Spleen (tissue), 11 donors: ENCODE measurements around the gene LGR6. TPM values are rescaled to one million over a fixed set of nuclear protein-coding genes. Genes with fewer than 3 reads are reported as not detected.

ENCODE experiments used
- DNase-seq: peaks from one replicate; pipeline ENCODE4 v3.0.0-alpha.2; 2020
- H3K27ac ChIP-seq, 8 donors: fragments of 200-600 bp; sonication (generic) in 7 of 8; 1 replicate in 4 of 8; 2 replicates in 4 of 8; pipeline versions ENCODE4 v1.5.0 to v1.8.0; 2016 to 2021; ENCODE audit warnings: inconsistent platforms in 4 of 8, mild to moderate bottlenecking in 4 of 8, moderate library complexity in 1 of 8
- H3K27me3 ChIP-seq, 7 donors: fragments of 200-600 bp; sonication (generic) in 6 of 7; replicated peaks in 1 of 7; 1 replicate in 4 of 7; 2 replicates in 3 of 7; pipeline versions ENCODE4 v1.5.0 to v1.8.0; 2016 to 2021; ENCODE audit warnings: inconsistent platforms in 3 of 7, mild to moderate bottlenecking in 1 of 7
- H3K36me3 ChIP-seq, 6 donors: fragments of 200-600 bp; sonication (generic) in 5 of 6; 1 replicate in 4 of 6; 2 replicates in 2 of 6; pipeline versions ENCODE4 v1.5.0 to v1.8.0; 2016 to 2021; ENCODE audit warnings: inconsistent platforms in 2 of 6
- H3K4me1 ChIP-seq, 6 donors: fragments of 200-600 bp; sonication (generic) in 5 of 6; 1 replicate in 3 of 6; 2 replicates in 3 of 6; pipeline versions ENCODE4 v1.5.0 to v1.8.0; 2016 to 2021; ENCODE audit warnings: inconsistent platforms in 3 of 6
- H3K4me3 ChIP-seq, 8 donors: fragments of 200-600 bp; sonication (generic) in 7 of 8; 1 replicate in 4 of 8; 2 replicates in 4 of 8; pipeline versions ENCODE4 v1.5.0 to v1.8.0; 2016 to 2021; ENCODE audit warnings: inconsistent platforms in 4 of 8, mild to moderate bottlenecking in 4 of 8, moderate library complexity in 2 of 8
- H3K9me3 ChIP-seq, 8 donors: fragments of 200-600 bp; sonication (generic) in 7 of 8; 1 replicate in 4 of 8; 2 replicates in 4 of 8; pipeline versions ENCODE4 v1.5.0 to v1.8.0; 2016 to 2021; ENCODE audit warnings: inconsistent platforms in 4 of 8
- POLR2A ChIP-seq, 3 donors: fragments of 450-650 bp; IDR thresholded peaks; one replicate each; pipeline ENCODE4 v1.5.1; 2017; ENCODE audit warnings: antibody characterized with exemption in 3 of 3, mild to moderate bottlenecking in 1 of 3
- POLR2AphosphoS5 ChIP-seq, 3 donors: sonication (generic); formaldehyde crosslinking; IDR thresholded peaks; one replicate each; pipeline ENCODE4 v1.5.1; 2017; ENCODE audit warnings: antibody characterized with exemption in 3 of 3
- WGBS, 5 donors: extraction: QIAGEN DNeasy Blood & Tissue Kit in 3 of 5; methylation state at CpG; one replicate each; pipeline versions ENCODE4 v1.1.5 to v1.1.7; 2013 to 2018; 5-methylcytosine and 5-hydroxymethylcytosine counted together
- intact Hi-C: fragments of 100-400 bp; cut with DNase I; formaldehyde crosslinking; loops from one replicate; pipeline ENCODE4 v1.15.0; 2023; ENCODE audit warnings: low total_unique reads
- polyA plus RNA-seq, 3 donors: library from polyadenylated mRNA; stranded (reverse); fragments of 200-250 nt; gene quantifications; one replicate each; pipeline ENCODE4 v1.2.1, GENCODE V29; 2013
- total RNA-seq, 7 donors: library from RNA; depleted of rRNA in 3 of 7; stranded (reverse); fragments of >200 nt in 3 of 7; fragmentation: NEBNext Ultra II Directional in 4 of 7; extraction: Animal tissue kit (Norgen Biotek cat#: 25700) in 4 of 7; gene quantifications; one replicate each; pipeline versions ENCODE4 v1.1.0 to v1.2.1, GENCODE V29; 2016 to 2021
- TF ChIP-seq, protein P1 (sequence below), 11 experiments: fragments of 200-600 bp in 7 of 11; fragments of 450-650 bp in 4 of 11; sonication (generic) in 4 of 11; IDR thresholded peaks in 8 of 11; conservative IDR thresholded peaks in 3 of 11; 1 replicate in 7 of 11; 2 replicates in 4 of 11; pipeline versions ENCODE4 v1.4.0 to v1.8.0; 2016 to 2021; ENCODE audit warnings: antibody characterized with exemption in 11 of 11, inconsistent platforms in 4 of 11, mild to moderate bottlenecking in 1 of 11
- donor health status: healthy with polysubstance abuse.
- donor health status: DM: no; HTN: no; CAD: no; lungs with moderate emphysema.
- donor health status: DM: no; HTN: no; CAD: no.
- donor health status: Bipolar disorder and iron deficiency.
- donor health status: healthy.
- donor health status: DM: no; HTN: no; CAD: no.
- donor health status: DM: yes; HTN: yes; CAD: no.

The LGR6 gene
- total and polyA plus RNA-seq, 10 donors = 0.61 to 24.5 (median 5.3) TPM

DNA sequence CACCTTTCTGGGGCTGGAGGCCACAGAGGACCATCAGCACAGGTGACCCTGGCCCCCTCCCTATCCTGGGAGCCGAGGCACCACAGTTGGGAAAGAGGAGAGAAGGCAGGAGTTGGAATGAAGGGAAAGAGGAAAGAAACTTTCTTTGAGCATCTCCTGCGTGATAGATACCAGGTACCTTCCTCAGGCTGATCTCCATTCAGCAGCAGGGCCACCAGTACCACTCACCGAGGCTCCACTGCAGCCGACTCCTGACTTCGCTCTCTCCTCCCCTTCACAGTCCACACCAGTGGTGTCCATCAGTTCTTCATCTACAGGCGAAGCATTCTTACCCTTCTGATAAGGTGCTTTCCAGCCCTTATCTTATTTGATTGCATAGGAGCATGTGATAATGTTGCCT lies 55.3 kb downstream of the LGR6 start:
- peaks cover 0 to 9% (median 0%) of the 10 kb centered on the region in 7 donors for H3K27me3 ChIP-seq
- peak; percentile 27 for DNase-seq
- no peaks in the 10 kb centered on the region for H3K9me3 ChIP-seq
- H3K4me1 ChIP-seq = no peaks in the 10 kb centered on the region
- intact Hi-C loops = no loop called here
- no peak overlapping the region for H3K27ac ChIP-seq
- H3K4me3 ChIP-seq = no peak overlapping the region
- H3K36me3 ChIP-seq = no peaks in the 10 kb centered on the region
- WGBS, 5 donors = 88 to 94% (median 91%) methylated on average over 6 of the region's 6 CpGs
- TF ChIP-seq, protein P1, sequence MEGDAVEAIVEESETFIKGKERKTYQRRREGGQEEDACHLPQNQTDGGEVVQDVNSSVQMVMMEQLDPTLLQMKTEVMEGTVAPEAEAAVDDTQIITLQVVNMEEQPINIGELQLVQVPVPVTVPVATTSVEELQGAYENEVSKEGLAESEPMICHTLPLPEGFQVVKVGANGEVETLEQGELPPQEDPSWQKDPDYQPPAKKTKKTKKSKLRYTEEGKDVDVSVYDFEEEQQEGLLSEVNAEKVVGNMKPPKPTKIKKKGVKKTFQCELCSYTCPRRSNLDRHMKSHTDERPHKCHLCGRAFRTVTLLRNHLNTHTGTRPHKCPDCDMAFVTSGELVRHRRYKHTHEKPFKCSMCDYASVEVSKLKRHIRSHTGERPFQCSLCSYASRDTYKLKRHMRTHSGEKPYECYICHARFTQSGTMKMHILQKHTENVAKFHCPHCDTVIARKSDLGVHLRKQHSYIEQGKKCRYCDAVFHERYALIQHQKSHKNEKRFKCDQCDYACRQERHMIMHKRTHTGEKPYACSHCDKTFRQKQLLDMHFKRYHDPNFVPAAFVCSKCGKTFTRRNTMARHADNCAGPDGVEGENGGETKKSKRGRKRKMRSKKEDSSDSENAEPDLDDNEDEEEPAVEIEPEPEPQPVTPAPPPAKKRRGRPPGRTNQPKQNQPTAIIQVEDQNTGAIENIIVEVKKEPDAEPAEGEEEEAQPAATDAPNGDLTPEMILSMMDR (IDR thresholded peaks at IDR 0.05 in 8 of 11, conservative IDR thresholded peaks at IDR 0.05 in 3 of 11) = no peak
- TF ChIP-seq POLR2AphosphoS5 (IDR thresholded peaks at IDR 0.05) (no peak), POLR2A (IDR thresholded peaks at IDR 0.05) (no peak)

DNA sequence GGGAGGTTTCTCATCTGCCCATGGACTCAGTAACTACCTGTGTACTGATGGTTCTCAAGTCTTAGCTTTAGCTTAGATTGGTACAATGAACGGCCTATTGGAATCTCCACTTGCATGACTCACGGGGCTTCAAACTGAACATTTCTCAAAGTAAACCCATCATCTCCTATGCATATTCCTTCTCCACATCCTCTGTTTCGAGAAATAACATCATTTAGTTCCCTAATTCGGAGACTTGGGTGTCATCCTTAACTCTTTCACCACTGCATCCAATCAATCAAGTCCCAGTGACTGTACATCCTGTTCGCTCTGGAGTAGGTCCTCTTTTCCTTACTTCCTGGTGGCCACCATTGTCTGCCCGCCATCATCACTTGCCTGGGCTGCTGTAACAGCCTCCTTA lies 55.8 kb downstream of the LGR6 start:
- TF ChIP-seq POLR2A (IDR thresholded peaks at IDR 0.05) (no peak), POLR2AphosphoS5 (IDR thresholded peaks at IDR 0.05) (no peak)
- TF ChIP-seq, protein P1 (IDR thresholded peaks at IDR 0.05 in 8 of 11, conservative IDR thresholded peaks at IDR 0.05 in 3 of 11) = no peak
- Histone ChIP-seq H3K9me3 (no peaks in the 10 kb centered on the region), H3K4me1 (no peaks in the 10 kb centered on the region), H3K36me3 (no peaks in the 10 kb centered on the region), H3K4me3 (no peak overlapping the region), H3K27me3 (peaks cover 0 to 9% (median 0%) of the 10 kb centered on the region in 7 donors), H3K27ac (no peak overlapping the region)
- WGBS, 5 donors = 48 to 73% (median 65%) methylated on average over 6 of the region's 6 CpGs
- intact Hi-C loops = no loop called here
- no peak for DNase-seq

DNA sequence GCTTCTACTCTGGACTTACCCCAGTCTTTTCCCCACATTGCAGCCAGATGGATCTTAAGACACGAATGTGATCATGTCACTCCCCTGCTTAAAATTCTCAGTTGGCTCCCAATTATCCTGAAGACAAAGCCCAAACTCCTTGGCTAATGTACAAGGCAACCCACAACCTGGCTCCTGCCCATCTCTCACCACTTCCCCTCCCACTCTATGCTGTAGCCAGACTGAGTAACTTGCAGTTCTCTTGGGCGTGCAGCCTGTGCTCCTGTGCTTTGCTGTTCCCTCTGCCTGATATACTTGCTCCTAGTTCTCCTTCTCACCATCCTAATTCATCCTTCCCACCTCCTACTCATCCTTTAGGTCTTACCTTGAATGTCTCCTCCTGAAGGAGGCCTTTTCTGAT lies 56.2 kb downstream of the LGR6 start:
- intact Hi-C loops = no loop called here
- Histone ChIP-seq H3K4me1 (no peaks in the 10 kb centered on the region), H3K27ac (no peak overlapping the region), H3K36me3 (no peaks in the 10 kb centered on the region), H3K27me3 (peaks cover 0 to 9% (median 0%) of the 10 kb centered on the region in 7 donors), H3K9me3 (no peaks in the 10 kb centered on the region), H3K4me3 (no peak overlapping the region)
- 50 to 75% (median 58%) methylated on average over 2 of the region's 2 CpGs for WGBS, 5 donors
- TF ChIP-seq, protein P1 (IDR thresholded peaks at IDR 0.05 in 8 of 11, conservative IDR thresholded peaks at IDR 0.05 in 3 of 11) = no peak
- TF ChIP-seq POLR2AphosphoS5 (IDR thresholded peaks at IDR 0.05) = no peak
- TF ChIP-seq POLR2A (IDR thresholded peaks at IDR 0.05) = no peak
- DNase-seq = no peak

DNA sequence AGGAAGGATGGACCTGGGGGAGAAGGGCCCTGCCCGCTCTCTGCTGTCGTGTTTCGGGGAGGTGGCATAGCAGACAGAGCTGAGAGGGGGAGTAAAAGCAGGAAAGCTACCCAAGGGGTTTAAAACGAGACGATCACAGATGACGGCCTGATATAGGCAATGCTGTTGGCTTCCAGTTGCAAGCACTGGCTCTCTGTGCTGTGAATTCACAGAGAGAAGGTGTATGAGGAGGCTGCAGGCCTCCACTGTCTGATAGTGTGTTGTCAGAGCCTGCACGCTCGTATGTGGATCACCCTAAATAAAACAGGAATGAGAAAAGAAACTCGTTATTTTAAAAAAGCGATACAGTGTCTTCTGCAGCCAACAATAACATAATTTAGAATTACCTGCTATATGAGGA lies 57.4 kb downstream of the LGR6 start:
- Histone ChIP-seq H3K27me3 (peaks cover 0 to 9% (median 0%) of the 10 kb centered on the region in 7 donors), H3K27ac (no peak overlapping the region), H3K4me3 (no peak overlapping the region), H3K9me3 (no peaks in the 10 kb centered on the region), H3K36me3 (no peaks in the 10 kb centered on the region), H3K4me1 (no peaks in the 10 kb centered on the region)
- TF ChIP-seq POLR2AphosphoS5 (IDR thresholded peaks at IDR 0.05) = no peak
- TF ChIP-seq, protein P1 (IDR thresholded peaks at IDR 0.05 in 8 of 11, conservative IDR thresholded peaks at IDR 0.05 in 3 of 11) = no peak
- TF ChIP-seq POLR2A (IDR thresholded peaks at IDR 0.05) = no peak
- DNase-seq = peak; percentile 17
- 72 to 83% (median 79%) methylated on average over 10 of the region's 10 CpGs for WGBS, 5 donors
- intact Hi-C loops = no loop called here
